Loucy (cell line): ENCODE results near the gene SLC30A9.

Experiments
- H2AFZ ChIP-seq: fragments of 200-600 bp; sonication (generic); 2 replicates; pipeline ENCODE4 v1.6.0; 2016; ENCODE audit warnings: antibody characterized with exemption, mild to moderate bottlenecking, low read length, moderate library complexity
- H3F3A ChIP-seq: fragments of 200-600 bp; 2 replicates; pipeline ENCODE4 v1.6.0; 2016; ENCODE audit warnings: antibody characterized with exemption, low read depth, mild to moderate bottlenecking
- H3K27me3 ChIP-seq: fragments of 200-600 bp; sonication (generic); 2 replicates; pipeline ENCODE4 v1.6.1; 2014; ENCODE audit warnings: low read length, mild to moderate bottlenecking; ENCODE audit not compliant: insufficient read depth, poor library complexity, severe bottlenecking
- H3K36me3 ChIP-seq: fragments of 200-600 bp; sonication (generic); 2 replicates; pipeline ENCODE4 v1.6.1; 2016; ENCODE audit warnings: low read length; ENCODE audit not compliant: insufficient read depth
- H3K4me1 ChIP-seq: fragments of 200-600 bp; sonication (generic); 2 replicates; pipeline ENCODE4 v1.5.1; 2014; ENCODE audit warnings: low read length, mild to moderate bottlenecking; ENCODE audit not compliant: insufficient read depth, poor library complexity, severe bottlenecking
- H3K4me2 ChIP-seq: fragments of 200-600 bp; sonication (generic); 2 replicates; pipeline ENCODE4 v1.6.0; 2014; ENCODE audit warnings: antibody characterized with exemption, low read length, low read depth, mild to moderate bottlenecking; ENCODE audit not compliant: poor library complexity, severe bottlenecking
- H3K4me3 ChIP-seq: fragments of 200-600 bp; sonication (generic); 2 replicates; pipeline ENCODE4 v1.5.1; 2014; ENCODE audit warnings: low read length, mild to moderate bottlenecking, mixed read lengths; ENCODE audit not compliant: poor library complexity, severe bottlenecking
- H3K79me2 ChIP-seq: fragments of 200-600 bp; sonication (generic); 2 replicates; pipeline ENCODE4 v1.6.1; 2014; ENCODE audit warnings: low read length; ENCODE audit not compliant: insufficient read depth
- H3K9ac ChIP-seq: fragments of 200-600 bp; sonication (generic); 2 replicates; pipeline ENCODE4 v1.6.0; 2014; ENCODE audit warnings: mild to moderate bottlenecking, low read depth, low read length, moderate library complexity; ENCODE audit not compliant: poor library complexity, severe bottlenecking
- H3K9me2 ChIP-seq: fragments of 200-600 bp; sonication (generic); replicated peaks from 2 replicates; pipeline ENCODE4 v1.6.1; 2016; ENCODE audit warnings: low read depth, low read length, mixed read lengths
- H3K9me3 ChIP-seq: fragments of 200-600 bp; sonication (generic); 2 replicates; pipeline ENCODE4 v1.6.1; 2014; ENCODE audit warnings: mild to moderate bottlenecking, antibody characterized with exemption, low read length, low read depth; ENCODE audit not compliant: insufficient read depth
- H4K20me1 ChIP-seq: fragments of 200-600 bp; sonication (generic); 2 replicates; pipeline ENCODE4 v1.6.0; 2014; ENCODE audit warnings: antibody characterized with exemption, low read length, mild to moderate bottlenecking; ENCODE audit not compliant: insufficient read depth, poor library complexity, severe bottlenecking
- EZH2phosphoT487 ChIP-seq: fragments of 200-600 bp; IDR thresholded peaks from 2 replicates; pipeline ENCODE4 v1.6.1; 2018; ENCODE audit warnings: antibody characterized with exemption, mild to moderate bottlenecking, moderate library complexity, borderline replicate concordance
- TF ChIP-seq, protein P1 (sequence below): fragments of 200-600 bp; sonication (generic); conservative IDR thresholded peaks from 2 replicates; pipeline ENCODE4 v1.5.1; 2014; ENCODE audit warnings: mild to moderate bottlenecking, antibody characterized with exemption, low read length

SLC30A9 gene

DNA sequence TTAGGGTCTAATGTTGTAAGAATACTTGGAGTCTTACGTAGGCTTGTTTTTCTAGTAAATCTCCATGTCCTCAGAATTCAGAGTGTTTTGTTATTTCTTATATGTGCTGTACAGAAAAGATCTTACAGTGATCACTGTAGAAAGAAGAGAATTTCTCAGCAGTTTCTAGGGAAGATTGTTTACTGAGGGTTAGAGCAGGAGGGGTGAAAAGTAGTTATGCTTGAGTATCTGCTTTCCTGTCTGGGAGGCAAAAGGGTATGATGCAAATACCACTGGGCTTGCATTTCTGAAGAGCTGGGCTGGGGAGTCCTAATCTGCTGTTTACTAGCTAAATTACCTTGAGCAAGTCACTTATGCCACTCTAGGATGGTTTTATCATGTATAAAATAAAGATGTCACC, 84.0 kb downstream of the SLC30A9 start:
- H4K20me1 ChIP-seq = no peaks in the 10 kb centered on the region
- no peak overlapping the region for H2AFZ ChIP-seq
- H3K4me2 ChIP-seq = no peak overlapping the region
- no peak for TF ChIP-seq EZH2phosphoT487
- TF ChIP-seq, protein P1, sequence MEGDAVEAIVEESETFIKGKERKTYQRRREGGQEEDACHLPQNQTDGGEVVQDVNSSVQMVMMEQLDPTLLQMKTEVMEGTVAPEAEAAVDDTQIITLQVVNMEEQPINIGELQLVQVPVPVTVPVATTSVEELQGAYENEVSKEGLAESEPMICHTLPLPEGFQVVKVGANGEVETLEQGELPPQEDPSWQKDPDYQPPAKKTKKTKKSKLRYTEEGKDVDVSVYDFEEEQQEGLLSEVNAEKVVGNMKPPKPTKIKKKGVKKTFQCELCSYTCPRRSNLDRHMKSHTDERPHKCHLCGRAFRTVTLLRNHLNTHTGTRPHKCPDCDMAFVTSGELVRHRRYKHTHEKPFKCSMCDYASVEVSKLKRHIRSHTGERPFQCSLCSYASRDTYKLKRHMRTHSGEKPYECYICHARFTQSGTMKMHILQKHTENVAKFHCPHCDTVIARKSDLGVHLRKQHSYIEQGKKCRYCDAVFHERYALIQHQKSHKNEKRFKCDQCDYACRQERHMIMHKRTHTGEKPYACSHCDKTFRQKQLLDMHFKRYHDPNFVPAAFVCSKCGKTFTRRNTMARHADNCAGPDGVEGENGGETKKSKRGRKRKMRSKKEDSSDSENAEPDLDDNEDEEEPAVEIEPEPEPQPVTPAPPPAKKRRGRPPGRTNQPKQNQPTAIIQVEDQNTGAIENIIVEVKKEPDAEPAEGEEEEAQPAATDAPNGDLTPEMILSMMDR = no peak
- H3K4me1 ChIP-seq = no peaks in the 10 kb centered on the region
- H3K36me3 ChIP-seq = no peaks in the 10 kb centered on the region
- H3K9me3 ChIP-seq = no peaks in the 10 kb centered on the region
- H3K4me3 ChIP-seq = no peak overlapping the region
- H3K9me2 ChIP-seq = no peaks in the 10 kb centered on the region
- H3K79me2 ChIP-seq = no peaks in the 10 kb centered on the region
- no peak overlapping the region for H3K9ac ChIP-seq
- no peaks in the 10 kb centered on the region for H3F3A ChIP-seq
- no peaks in the 10 kb centered on the region for H3K27me3 ChIP-seq

DNA sequence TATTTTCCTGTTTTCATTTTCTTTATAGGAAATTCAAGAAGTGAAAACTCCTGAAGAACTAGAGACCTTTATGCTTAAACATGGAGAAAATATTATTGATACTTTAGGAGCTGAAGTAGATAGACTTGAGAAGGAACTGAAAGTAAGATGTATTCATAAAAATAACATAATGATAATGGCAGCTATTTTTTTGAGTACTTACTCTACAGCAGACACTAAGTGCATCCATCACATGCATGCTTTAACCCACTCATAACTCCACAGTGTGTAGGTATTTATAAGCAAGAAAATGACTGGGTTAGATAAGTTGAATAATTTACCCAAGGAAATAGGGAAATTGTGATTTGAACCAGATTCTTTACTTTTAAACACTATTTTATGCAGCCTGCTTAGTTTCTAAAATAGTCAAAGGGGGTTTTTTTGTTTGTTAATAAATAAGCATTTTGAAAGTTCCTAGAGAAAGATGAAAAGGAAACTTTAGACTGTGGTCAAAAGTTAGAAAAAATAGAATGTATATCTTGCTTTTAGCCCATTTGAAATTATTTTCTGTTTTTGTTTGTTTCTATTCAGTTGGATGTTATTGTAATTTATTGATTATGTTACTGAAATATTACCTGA, 88.0 kb downstream of the SLC30A9 start:
- H4K20me1 ChIP-seq = no peaks in the 10 kb centered on the region
- H3K4me2 ChIP-seq = no peak overlapping the region
- TF ChIP-seq EZH2phosphoT487 = no peak
- TF ChIP-seq, protein P1 = no peak
- no peak overlapping the region for H2AFZ ChIP-seq
- H3K9ac ChIP-seq = no peak overlapping the region
- H3K79me2 ChIP-seq = no peaks in the 10 kb centered on the region
- no peaks in the 10 kb centered on the region for H3K36me3 ChIP-seq
- no peak overlapping the region for H3K4me3 ChIP-seq
- no peaks in the 10 kb centered on the region for H3K9me2 ChIP-seq
- H3K4me1 ChIP-seq = no peaks in the 10 kb centered on the region
- H3K27me3 ChIP-seq = no peaks in the 10 kb centered on the region
- no peaks in the 10 kb centered on the region for H3F3A ChIP-seq
- H3K9me3 ChIP-seq = no peaks in the 10 kb centered on the region

DNA sequence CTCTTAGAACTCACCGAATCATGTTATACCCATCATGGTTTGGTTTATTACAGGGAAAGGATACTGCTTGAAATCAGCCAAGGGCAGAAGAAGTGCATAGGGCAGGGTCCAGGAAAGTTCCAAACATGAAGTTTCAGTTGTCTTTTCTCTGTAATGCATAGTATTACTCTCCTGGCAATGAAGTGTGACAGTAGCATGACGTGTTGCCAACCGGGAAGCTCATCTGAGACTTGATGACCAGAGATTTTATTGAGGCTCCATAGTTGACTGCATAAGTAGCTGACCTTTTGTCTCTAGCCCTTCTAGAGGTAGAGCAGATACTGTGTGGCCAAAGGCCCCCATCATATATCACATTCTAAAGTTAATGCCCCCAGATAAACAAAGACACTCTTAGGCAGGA, 90.0 kb downstream of the SLC30A9 start:
- Histone ChIP-seq H2AFZ (no peak overlapping the region), H3K4me2 (no peak overlapping the region), H3K36me3 (no peaks in the 10 kb centered on the region), H3K9me2 (no peaks in the 10 kb centered on the region), H3K9me3 (no peaks in the 10 kb centered on the region), H3F3A (no peaks in the 10 kb centered on the region), H3K4me1 (no peaks in the 10 kb centered on the region), H3K4me3 (no peak overlapping the region), H3K27me3 (no peaks in the 10 kb centered on the region), H4K20me1 (no peaks in the 10 kb centered on the region), H3K9ac (no peak overlapping the region), H3K79me2 (no peaks in the 10 kb centered on the region)
- TF ChIP-seq EZH2phosphoT487 = no peak
- TF ChIP-seq, protein P1 = no peak
